H1 (cell line): ENCODE measurements around the gene RPL31.

Source experiments
- BRCA1 ChIP-seq: IDR thresholded peaks from 2 replicates; pipeline ENCODE4 v1.6.1; 2012; ENCODE audit warnings: low read depth, low read length, improper control_type of control experiment
- CHD2 ChIP-seq: IDR thresholded peaks from 2 replicates; pipeline ENCODE4 v1.6.1; 2012; ENCODE audit warnings: low read length, improper control_type of control experiment
- CTCF ChIP-seq, 3 experiments: IDR thresholded peaks; 1 replicate in 2 of 3; 2 replicates in 1 of 3; pipeline versions ENCODE4 v1.5.1 to v1.6.1; 2011; ENCODE audit warnings: low read length in 3 of 3, mild to moderate bottlenecking in 3 of 3, inconsistent platforms in 2 of 3, low read depth in 1 of 3, moderate library complexity in 1 of 3; ENCODE audit not compliant: insufficient read depth in 1 of 3; ENCODE audit errors: control extremely low read depth in 1 of 3
- EP300 ChIP-seq, 2 experiments: IDR thresholded peaks; 1 replicate in 1 of 2; 2 replicates in 1 of 2; pipeline ENCODE4 v1.6.1; 2011 to 2012; ENCODE audit warnings: low read depth in 2 of 2, low read length in 2 of 2, mild to moderate bottlenecking in 2 of 2, borderline replicate concordance in 1 of 2, inconsistent platforms in 1 of 2, moderate library complexity in 1 of 2
- EZH2 ChIP-seq: fragments of 200-600 bp; sonication (generic); IDR thresholded peaks from 2 replicates; pipeline ENCODE4 v1.7.1; 2012; ENCODE audit warnings: low read depth, mild to moderate bottlenecking, moderate library complexity, low read length, inconsistent platforms; ENCODE audit not compliant: severe bottlenecking
- MAFK ChIP-seq: IDR thresholded peaks from 2 replicates; pipeline ENCODE4 v1.6.1; 2012; ENCODE audit warnings: low read depth, mild to moderate bottlenecking, improper control_type of control experiment, low read length
- POLR2A ChIP-seq, 2 experiments: IDR thresholded peaks; 1 replicate in 1 of 2; 2 replicates in 1 of 2; pipeline ENCODE4 v1.6.1; 2011; ENCODE audit warnings: low read depth in 2 of 2, low read length in 2 of 2, mild to moderate bottlenecking in 2 of 2; ENCODE audit errors: control extremely low read depth in 1 of 2
- POLR2AphosphoS5 ChIP-seq: IDR thresholded peaks from 2 replicates; pipeline ENCODE4 v1.6.1; 2011; ENCODE audit warnings: low read depth, low read length
- RAD21 ChIP-seq, 2 experiments: IDR thresholded peaks in 1 of 2; conservative IDR thresholded peaks in 1 of 2; 2 replicates each; pipeline ENCODE4 v1.6.1; 2011; ENCODE audit warnings: low read depth in 2 of 2, low read length in 2 of 2, improper control_type of control experiment in 1 of 2, inconsistent platforms in 1 of 2, mild to moderate bottlenecking in 1 of 2, moderate library complexity in 1 of 2
- RNF2 ChIP-seq: fragments of 200-900, 300-1000 bp; sonication (generic); IDR thresholded peaks from 2 replicates; pipeline ENCODE4 v1.7.1; 2016; ENCODE audit warnings: borderline replicate concordance, low read depth, mild to moderate bottlenecking, antibody characterized with exemption, low read length; ENCODE audit not compliant: poor library complexity, severe bottlenecking; ENCODE audit errors: missing control alignments
- SIN3A ChIP-seq, 2 experiments: IDR thresholded peaks in 1 of 2; conservative IDR thresholded peaks in 1 of 2; 2 replicates each; pipeline ENCODE4 v1.6.1; 2011 to 2012; ENCODE audit warnings: low read length in 2 of 2, improper control_type of control experiment in 1 of 2, low read depth in 1 of 2, mild to moderate bottlenecking in 1 of 2
- SIRT6 ChIP-seq: IDR thresholded peaks from one replicate; pipeline ENCODE4 v1.7.1; 2012; ENCODE audit warnings: low read length, inconsistent platforms
- SP1 ChIP-seq: IDR thresholded peaks from 2 replicates; pipeline ENCODE4 v1.6.1; 2011; ENCODE audit warnings: low read depth, low read length
- ZNF274 ChIP-seq: IDR thresholded peaks from 2 replicates; pipeline ENCODE4 v1.7.0; 2012; ENCODE audit warnings: low read length, borderline replicate concordance; ENCODE audit errors: extremely low read depth

DNA sequence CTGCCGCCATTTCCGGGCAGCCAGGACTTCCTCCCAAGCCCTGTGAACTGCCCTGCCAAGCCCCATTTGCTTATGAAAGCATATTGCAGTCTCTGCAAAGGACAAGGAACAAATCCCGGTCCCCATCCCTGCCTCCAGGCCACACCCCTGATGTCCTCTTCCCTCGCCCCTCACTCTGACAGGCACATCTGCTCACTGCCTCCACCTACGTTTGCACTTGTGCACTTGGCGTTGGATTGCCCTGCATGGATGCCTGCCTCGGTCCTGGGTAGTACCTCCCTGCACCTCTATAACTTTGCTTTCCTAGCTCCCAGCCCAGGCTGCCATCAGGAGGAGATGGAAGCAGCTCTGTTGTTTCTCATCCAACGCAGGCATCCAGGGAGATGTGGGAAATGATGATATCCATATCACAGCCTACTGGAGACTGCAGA lies 19.6 kb upstream of the RPL31 start:
- TF ChIP-seq CTCF (IDR thresholded peaks at IDR 0.05; ENCODE audit: control extremely low read depth in 1 of 3, insufficient read depth in 1 of 3, low read depth in 1 of 3, low read length in 3 of 3) = peak in 2 of 3 experiments; percentile 30 to 42; a peak in 2 of 4 replicates
- TF ChIP-seq CHD2 = no peak
- no peak for TF ChIP-seq POLR2A (IDR thresholded peaks at IDR 0.05; ENCODE audit: control extremely low read depth in 1 of 2, low read depth in 2 of 2, low read length in 2 of 2)
- TF ChIP-seq MAFK = no peak
- TF ChIP-seq ZNF274 = no peak
- no peak for TF ChIP-seq SIN3A (conservative IDR thresholded peaks at IDR 0.05 in 1 of 2, IDR thresholded peaks at IDR 0.05 in 1 of 2; ENCODE audit: low read depth in 1 of 2, low read length in 2 of 2)
- no peak for TF ChIP-seq BRCA1
- no peak for TF ChIP-seq EP300 (IDR thresholded peaks at IDR 0.05; ENCODE audit: borderline replicate concordance in 1 of 2, low read depth in 2 of 2, low read length in 2 of 2)
- TF ChIP-seq EZH2 = no peak
- TF ChIP-seq RAD21 (IDR thresholded peaks at IDR 0.05 in 1 of 2, conservative IDR thresholded peaks at IDR 0.05 in 1 of 2; ENCODE audit: low read depth in 2 of 2, low read length in 2 of 2) = 0 out of 4 replicates have a peak, but pooled peaks of 1 of the 2 experiments have one; percentile 21
- TF ChIP-seq SP1 = no peak
- no peak for TF ChIP-seq SIRT6
- no peak for TF ChIP-seq POLR2AphosphoS5
- no peak for TF ChIP-seq RNF2
